ENCODE results near the gene ALDH3B2.
"Not testable (repeated sequence)": the region's sequence is repeated elsewhere in the genome, so short reads cannot be mapped to it uniquely, and the experiment has no call there.

Gene ALDH3B2

DNA sequence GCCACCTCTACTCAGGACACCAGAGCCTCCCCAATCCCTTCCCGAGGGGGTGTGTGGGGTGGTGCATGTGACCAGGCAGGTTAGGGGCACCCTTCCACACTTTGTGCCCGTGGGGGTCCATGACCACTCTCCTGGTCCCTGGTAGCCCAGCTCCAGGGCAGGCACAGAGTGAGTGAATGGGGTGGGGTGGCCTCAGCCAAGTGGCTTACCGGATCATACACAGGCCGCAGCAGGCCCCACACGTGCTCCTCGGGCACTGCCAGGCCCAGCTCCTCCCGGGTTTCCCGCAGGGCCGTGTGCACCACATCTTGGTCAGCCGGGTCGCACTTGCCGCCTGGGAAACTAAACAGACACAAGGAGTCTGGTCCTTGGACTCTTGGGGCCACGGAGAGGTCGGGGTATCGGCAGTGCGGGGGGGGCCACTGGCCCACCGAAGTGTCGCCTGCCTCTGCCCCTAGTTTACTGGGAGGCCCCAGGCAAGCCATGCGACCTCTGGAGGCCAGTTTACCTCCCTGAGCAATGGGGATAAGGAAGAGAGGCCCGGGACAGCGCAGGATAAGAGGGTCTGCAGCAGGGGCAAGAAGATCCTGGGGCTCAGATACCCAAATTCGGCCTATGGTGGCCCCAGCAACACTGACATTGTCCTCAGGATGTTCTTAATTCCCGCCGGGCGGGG is 45.6 kb downstream of the ALDH3B2 start:
- DNase-seq = no peak

DNA sequence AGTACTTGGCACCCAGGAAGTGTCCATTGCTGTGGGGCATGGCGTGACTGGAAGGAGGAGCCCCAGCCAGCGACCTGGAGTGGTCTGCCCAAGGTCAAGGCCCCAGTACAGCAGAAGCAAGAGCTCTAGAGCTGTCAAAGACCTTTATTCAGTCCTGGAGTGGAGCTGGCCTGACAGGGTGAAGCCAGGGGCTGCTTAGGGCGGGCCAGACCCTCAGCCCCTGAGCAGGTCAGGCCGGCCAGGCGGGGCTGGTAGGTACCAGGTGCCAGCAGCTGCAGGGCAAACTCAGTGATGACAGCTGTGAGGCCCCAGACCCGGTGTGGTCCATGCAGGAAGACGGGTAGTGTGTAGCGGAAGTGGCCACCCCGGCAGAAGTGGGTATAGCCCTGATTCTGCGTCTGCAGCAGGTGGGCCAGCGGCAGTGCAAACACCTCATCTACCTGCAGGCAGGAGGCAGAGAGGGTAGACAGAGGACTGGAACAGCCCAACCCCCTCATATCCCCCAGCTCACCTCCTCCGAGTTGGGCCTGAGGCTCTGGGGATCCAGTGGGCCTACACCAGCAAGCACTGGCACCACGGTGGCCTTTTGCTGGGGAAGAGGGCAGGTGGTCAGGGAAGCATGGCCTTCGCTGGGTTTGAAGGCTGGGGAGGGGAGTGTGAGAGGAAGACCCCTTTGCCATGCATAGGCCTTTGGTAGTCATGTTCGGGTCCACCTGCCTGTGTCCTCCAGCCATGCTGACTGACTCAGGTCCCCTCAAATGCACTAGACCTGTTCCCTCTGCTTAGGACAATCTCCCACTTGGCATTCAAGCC is 46.4 kb downstream of the ALDH3B2 start:
- DNase-seq = no peak

DNA sequence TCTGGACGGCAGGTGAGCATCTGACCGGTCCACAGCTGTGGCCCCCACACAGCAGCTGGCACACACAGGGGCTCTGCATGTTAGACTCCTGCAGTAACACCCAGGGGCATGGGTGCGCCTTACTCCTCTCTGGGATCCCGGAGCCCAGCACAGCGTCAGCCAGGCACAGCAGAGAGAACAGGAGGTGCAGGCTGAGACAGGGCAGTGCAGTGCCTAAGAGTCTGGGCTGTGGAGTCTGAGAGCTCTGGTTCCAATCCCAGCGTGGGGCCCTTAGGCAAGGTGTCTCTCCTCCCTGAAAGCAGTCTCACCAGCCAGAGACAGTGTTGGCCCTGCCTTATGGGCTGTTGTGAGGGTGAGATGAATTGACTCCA is 47.0 kb downstream of the ALDH3B2 start:
- DNase-seq = no peak

DNA sequence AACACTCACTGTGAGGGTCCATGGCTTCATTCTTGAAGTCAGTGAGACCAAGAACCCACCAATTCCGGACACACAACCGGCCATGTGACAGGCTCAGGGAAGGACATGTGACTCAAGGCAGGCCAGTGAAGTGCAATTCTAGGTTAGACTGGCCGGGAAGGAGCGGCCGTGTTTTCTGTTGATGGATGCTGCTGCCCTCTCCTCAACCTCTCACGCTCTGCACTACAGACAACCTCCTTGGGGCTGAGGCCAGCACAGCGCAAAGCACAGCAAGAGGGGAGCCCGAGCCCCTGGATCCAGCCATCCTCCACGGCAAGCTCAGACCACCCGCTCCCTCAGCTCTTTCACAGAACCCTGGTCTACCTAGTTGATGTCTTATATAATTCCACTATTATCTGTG is 47.5 kb downstream of the ALDH3B2 start:
- no peak for DNase-seq

DNA sequence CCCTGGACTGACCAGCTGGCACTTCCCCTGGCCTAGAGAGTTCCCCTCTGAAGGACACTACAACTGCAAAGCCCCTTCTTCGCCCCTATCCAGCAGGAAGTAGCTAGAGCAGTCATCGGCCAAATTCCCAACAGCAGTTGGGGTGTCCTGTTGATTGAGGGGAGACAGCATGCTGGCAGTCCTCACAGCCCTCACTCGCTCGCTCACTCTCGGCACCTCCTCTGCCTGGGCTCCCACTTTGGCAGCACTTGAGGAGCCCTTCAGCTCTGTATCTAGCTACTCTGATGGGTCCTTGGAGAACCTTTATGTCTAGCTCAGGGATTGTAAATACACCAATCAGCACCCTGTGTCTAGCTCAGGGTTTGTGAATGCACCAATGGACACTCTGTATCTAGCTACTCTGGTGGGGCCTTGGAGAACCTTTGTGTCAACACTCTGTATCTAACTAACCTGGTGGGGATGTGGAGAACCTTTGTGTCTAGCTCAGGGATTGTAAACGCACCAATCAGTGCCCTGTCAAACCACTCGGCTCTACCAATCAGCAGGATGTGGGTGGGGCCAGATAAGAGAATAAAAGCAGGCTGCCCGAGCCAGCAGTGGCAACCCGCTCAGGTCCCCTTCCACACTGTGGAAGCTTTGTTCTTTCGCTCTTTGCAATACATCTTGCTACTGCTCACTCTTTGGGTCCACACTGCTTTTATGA is 48.1 kb downstream of the ALDH3B2 start:
- not testable (repeated sequence) for DNase-seq

DNA sequence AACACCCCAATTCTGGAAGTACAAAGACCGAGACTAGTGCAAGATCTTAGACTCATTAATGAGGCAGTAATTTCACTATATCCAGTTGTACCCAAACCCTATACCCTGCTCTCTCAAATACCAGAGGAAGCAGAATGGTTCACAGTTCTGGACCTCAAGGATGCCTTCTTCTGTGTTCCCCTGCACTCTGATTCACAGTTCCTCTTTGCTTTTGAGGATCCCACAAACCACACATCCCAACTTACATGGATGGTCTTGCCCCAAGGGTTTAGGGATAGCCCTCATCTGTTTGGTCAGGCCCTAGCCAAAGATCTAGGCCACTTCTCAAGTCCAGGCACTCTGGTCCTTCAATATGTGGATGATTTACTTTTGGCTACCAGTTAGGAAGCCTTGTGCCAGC is 50.6 kb downstream of the ALDH3B2 start:
- DNase-seq = not testable (repeated sequence)

DNA sequence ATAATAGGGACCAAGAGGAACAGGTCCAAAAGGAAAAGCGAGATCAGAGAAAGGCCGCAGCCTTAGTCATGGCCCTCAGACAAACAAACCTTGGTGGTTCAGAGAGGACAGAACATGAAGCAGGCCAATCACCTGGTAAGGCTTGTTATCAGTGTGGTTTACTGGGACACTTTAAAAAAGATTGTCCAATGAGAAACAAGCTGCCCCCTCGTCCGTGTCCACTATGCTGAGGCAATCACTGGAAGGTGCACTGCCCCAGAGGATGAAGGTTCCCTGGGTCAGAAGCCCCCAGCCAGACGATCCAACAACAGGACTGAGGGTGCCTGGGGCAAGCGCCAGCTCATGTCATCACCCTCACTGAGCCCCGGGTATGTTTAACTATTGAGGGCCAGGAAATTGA is 51.5 kb downstream of the ALDH3B2 start:
- DNase-seq = not testable (repeated sequence)

DNA sequence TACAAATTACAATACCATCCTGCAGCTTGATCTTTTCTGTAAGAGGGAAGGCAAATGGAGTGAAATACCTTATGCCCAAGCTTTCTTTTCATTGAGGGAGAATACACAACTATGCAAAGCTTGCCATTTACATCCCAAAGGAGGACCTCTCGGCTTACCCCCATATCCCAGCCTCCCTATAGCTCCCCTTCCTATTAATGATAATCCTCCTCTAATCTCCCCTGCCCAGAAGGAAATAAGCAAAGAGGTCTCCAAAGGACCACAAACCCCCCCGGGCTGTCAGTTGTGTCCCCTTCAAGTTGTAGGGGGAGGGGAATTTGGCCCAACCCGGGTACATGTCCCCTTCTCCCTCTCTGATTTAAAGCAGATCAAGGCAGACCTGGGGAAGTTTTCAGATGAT is 52.5 kb downstream of the ALDH3B2 start:
- not testable (repeated sequence) for DNase-seq

DNA sequence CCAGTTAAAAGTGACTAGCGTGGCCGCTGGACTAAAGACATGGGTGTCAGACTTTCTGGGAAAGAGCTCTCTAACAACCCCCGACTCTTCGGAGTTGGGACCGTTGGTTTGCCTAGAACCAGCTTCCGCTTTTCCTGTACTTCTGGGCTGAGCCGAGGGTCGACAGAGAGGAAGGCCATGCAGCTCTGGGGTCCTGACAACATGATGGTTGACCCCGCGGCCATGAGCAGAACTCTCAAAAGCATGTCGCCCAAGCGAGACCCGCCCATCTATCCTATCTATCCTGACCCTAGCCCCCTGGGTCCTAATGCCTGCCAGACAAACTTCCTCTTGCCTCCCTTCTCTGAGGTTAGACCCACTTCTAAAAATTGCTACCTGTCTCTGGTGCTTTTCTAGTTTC is 53.8 kb downstream of the ALDH3B2 start:
- not testable (repeated sequence) for DNase-seq

DNA sequence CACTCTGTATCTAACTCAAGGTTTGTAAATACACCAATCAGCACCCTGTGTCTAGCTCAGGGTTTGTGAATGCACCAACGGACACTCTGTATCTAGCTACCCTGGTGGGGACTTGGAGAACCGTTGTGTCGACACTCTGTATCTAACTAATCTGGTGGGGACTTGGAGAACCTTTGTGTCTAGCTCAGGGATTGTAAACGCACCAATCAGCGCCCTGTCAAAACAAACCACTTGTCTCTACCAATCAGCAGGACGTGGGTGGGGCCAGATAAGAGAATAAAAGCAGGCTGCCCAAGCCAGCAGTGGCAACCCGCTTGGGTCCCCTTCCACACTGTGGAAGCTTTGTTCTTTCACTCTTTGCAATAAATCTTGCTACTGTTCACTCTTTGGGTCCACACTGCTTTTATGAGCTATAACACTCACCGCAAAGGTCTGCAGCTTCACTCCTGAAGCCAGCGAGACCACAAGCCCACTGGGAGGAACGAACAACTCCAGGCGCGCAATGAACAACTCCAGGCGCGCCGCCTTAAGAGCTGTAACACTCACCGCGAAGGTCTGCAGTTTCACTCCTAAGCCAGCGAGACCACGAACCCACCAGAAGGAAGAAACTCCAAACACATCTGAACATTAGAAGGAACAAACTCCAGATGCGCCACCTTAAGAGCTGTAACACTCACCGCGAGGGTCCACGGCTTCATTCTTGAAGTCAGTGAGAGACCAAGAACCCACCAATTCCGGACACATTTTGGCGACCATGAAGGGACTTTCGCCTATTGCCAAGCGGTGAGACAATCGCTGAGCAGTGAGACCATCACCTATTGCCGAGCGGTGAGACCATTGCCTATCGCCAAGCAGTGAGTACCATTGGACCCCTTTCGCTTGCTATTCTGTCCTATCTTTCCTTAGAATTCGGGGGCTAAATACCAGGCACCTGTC is 54.5 kb downstream of the ALDH3B2 start:
- DNase-seq = not testable (repeated sequence)

DNA sequence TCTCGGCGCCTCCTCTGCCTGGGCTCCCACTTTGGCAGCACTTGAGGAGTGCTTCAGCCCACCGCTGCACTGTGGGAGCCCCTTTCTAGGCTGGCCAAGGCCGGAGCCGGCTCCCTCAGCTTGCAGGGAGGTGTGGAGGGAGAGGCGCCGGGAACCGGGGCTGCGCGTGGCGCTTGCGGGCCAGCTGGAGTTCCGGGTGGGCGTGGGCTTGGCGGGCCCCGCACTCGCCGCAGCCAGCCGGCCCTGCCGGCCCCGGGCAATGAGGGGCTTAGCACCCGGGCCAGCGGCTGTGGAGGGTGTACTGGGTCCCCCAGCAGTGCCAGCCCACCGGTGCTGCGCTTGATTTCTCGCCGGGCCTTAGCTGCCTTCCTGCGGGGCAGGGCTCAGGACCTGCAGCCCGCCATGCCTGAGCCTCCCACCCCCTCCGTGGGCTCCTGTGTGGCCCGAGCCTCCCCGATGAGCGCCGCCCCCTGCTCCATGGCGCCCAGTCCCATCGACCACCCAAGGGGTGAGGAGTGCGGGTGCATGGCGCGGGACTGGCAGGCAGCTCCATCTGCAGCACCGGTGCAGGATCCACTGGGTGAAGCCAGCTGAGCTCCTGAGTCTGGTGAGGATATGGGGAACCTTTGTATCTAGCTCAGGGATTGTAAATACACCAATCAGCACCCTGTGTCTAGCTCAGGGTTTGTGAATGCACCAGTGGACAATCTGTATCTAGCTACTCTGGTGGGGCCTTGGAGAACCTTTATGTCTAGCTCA is 55.3 kb downstream of the ALDH3B2 start:
- DNase-seq = not testable (repeated sequence)

DNA sequence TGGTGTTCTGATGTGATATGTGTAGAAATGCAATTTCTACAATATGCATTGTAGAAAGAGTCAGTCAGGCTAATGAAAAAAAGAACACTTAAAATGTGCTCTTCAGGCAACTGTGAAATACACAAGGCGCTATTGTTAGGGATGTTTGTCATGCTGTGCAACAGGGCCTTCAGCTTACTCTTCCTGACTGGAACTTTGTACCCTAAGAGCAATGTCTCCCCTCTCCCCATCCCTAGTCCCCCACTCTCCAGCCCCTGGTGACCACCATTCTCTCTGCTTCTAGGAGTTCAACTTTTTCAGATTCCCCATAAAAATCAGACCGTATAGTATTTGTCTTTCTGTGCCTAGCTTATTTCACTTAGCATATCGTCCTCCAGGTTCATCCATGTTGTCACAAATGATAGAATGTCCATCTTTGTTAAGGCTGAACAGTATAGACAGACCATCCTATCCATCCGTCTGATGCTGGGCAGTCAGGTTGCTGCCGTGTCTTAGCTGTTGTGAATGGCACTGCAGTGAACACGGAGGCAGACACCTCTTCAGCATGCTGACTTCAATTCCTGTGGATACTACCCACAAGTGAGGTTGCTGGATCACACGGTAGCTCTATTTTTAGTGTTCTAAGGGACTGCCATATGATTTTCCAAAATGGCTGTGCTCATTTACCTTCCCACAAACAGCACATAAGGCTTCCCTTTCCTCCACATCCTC is 57.0 kb downstream of the ALDH3B2 start:
- DNase-seq = no peak

DNA sequence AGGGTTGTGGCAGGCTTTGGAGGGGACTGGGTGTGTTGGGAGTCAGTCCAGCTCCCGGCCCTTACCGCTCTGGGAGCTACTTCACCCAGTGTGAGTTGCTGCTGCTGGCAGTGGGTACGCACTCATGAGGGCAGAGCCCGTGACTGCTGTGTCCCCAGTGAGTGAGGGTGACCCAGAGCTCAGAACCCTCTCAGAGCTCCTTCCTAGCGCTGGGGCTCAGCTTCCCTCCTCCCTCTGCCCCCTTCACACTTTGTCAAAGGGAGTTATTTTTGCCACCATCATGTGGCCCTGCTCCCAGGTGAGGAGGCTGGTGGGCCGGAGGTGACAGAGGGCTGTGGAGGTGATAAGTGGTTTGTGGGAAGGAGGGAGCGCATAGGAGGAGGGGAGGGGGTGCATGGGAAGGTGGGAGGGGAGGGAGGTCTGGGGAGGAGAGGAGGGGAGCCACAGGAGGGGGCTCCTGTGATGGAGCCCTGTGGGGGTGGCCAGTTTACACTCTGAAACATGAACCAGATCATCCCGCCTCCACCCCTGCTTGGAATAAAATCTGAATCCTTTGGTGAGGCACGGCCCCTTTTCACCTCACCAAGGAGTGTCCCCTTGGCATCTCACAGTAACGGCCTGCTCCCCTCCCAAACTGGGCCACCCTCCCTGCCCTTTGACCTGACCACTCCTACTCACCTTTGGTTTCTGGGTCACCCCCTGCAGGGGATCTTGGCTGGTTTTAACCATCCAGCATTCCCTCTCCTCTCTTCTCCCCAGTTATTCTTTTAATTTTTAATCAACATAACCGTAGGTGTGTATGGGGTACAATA is 57.8 kb downstream of the ALDH3B2 start:
- no peak for DNase-seq

DNA sequence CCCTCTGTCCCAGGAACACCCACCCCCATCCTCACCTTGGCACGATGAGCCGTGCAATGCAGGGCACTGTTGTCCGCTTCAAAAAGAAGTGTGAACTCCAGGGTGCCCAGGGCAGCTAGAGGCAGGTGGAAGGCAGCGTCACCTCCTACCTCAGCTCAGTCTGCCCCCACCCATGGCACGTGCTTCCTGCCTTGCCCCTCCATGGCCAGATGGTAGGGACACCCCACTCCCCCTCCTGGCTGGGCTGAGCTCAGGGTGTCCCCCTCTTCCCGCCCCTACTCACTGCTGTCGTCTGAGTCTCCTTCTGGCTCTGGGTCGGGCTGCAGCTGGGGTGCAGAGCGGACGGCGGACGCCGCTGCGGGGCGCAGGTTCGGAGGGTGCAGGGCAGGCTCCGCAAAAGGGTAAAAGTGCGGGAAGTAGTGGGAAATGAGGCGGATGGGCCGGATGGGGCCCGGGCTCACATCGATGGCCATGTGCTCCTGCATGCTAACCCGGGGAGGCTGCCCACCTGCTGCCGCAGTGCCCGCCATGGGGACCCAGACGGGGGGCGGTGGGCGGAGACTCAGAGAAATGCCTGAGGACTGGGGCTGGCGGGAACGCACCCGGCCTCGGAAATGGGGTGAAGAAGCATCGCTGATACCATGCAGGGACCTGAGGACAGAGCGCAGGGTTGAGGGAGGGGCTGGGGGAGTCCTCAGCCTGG is 58.5 kb downstream of the ALDH3B2 start:
- no peak for DNase-seq

DNA sequence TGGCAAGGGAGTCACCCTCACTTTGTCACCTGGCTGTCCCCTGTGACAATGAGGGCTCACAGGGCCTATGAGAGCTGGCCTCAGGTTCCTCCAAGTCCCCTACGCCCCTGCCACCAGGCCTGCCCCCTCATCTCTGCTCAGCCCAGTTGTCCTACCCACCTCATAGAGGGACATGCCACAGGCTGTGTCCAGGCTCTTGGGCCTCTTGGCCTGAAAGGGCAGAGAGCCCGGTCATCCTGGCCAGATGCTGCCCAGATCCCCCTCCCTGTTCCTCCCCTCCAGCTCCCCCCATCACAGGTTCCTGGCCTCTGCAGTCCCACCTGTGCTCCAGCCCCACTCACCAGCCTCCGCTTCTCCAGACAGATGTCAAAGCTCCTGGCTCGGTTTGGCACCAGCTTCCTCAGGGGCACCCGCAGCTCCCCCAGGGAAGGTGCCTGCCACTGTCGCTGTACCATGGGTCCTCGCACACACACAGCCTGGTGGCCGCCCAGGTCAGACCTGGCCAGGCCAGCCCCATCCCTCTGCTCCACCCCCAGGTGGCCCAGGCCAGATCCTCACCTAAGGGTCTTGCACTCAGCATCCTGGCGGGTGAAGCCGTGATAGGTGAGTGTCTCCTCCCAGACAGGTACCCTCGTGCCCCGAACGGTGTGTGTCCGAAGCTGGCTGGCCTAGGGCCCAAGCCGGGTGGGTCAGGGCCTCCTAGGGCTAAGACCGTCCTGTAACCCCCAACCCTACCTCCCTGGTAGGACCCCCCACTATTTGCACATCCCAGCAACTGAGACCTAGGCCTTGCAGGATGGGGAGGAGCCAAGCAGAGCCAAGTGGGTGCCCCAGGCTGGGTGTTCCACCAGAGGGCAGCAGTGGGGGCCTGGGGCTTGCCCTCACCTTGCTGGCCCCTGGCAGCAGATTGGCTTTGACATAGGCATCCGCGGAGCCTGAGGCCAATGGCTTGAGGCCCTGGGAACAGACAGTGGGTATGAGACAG is 59.4 kb downstream of the ALDH3B2 start:
- DNase-seq = peak; percentile 69 to 75

DNA sequence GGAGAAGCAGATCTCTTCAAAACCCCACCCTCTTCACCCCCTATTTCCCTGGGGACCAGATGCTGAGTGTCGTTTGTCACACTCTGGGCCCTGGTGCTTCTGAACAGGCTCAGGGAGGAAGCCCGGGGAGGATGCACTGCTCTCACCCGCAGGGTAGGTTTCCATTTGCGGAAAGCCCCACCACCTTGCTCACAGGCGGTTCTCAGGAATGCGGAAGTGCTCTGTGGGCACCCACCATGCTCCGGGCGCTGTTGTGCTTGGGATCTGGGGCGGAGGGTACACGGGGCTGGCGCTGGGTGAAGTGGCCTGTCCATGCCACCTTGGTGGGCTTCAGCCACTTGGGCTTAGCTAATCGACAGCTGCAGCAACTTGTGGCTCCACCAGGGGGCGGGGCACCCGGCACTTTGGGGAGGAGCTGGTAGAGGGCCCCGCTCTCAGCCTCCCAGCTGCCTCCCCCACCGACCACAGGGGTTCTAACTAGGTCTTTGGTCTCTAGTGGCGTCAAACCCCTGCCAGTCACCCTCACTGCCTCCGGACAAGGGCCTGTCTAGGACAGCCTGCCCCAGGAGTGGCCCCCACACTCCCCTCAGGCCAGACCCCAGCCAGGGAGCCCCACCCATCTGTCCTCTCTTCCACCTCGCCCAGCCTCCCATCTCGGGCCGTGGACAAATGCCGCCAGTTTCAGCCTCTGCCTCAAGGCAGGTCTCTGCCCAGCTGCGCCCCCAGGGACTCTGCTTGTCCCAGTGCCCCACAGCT is 60.3 kb downstream of the ALDH3B2 start:
- DNase-seq = peak; percentile 79 to 81

DNA sequence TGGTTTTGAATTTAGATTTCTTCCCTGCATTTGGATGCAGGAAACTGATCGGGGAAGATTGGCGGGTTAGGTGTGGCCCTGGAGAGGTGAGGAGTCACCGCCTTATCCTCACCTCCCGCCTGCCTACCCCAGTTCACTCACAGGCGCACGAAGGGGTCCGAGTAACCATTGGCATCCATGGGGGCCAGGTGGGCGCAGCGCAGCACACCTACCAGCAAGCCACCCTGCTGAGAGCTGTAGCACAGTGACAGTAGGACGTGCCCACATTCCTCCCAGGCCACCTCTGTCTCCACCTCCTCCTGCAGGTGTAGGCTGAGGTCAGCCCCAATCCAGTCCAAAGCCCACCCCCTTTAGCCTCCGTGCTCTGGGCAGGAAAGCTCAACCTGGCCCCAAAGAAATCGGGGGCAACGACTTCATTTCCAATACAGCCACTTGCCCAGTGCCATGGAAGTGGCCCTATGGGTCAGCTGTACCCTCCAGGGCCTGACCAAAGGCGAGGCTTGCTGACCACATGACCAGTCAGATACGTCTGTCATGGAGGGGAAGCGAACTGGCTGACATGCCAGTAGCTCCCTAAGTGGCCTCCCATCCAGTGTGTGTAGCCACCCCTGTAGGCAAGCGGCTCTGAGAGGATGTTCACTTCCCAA is 61.0 kb downstream of the ALDH3B2 start:
- no peak for DNase-seq
